GM18867 (cell line): ENCODE data around the gene TRDMT1.

Source experiments
- ATAC-seq: cut with Tn5 transposase; IDR thresholded peaks from one replicate; pipeline ENCODE4 v1.9.1; 2021; ENCODE audit warnings: mild to moderate bottlenecking, moderate library complexity; ENCODE audit not compliant: unreplicated experiment

Gene TRDMT1

DNA sequence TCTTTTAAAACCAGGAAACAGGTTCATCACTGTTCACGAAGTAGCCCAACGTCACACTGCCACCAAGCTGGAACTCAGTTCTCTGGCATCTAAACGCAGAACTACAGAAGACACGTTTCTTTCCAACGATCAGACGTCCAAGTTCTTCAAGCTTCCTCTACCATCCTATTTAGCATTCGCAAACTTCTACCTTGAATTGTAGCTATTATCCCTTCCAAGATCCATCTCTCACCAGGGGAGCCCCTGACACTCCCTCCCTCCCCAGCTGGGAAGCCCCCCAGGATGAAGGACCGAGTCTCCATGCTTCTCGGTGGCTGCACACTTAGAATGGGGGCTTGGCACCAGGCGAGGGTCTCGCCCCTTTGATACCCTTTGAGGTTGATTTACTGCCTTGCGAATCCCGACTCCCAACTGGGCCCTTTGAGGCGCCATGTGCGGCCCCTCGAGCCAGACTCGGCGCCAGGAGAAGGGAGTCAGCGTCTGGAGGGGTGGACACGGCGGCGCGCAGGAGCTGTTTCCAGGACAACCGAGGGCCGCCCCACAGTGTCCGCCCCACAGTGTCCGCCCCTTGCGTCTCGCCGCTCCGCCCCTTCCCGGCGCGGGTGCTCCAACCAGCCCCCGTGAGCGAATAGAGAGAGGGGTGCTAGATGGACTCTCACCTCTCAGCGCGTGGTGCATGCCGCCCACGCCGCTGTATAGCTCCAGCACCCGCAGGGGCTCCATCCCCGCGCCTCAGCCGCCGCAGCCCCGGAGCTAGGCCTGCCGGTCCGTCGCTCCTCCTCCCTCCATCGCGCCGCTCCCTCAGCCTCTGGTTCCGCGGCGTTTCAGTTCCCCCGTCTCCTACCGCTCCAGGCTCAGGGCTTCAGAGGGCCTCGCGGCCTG, at the start of gene TRDMT1:
TRDMT1 (minus strand) TSS at position 761 of the 882 bp plus-strand sequence; CDS start at position 723, 38 bp downstream.
- peak; percentile 97 for ATAC-seq

GRCh38 chr10:17250736-17251135, 49.3 kb upstream of the TRDMT1 start:
- peak; percentile 52 for ATAC-seq

DNA sequence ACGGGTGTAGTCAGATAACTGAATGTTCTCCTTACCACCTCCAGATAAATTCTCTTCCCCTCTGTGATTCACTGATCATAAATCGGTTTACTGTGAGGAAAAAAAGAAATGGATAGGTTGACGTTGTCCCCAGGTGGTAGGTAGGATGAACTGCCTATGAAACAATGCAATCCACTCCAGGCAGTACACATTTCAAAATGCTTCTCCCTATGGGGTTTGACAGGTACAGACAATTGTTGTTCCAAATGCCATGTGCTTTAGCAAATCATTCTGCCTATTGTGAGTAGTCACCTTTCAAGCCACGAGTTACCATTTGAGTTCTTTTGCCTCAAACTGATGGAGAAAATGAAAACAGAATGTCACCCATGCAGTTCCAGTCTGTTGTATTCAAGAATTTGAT, 48.3 kb upstream of the TRDMT1 start:
- ATAC-seq, result no peak

GRCh38 chr10:17248964-17249363, 47.5 kb upstream of the TRDMT1 start:
- ATAC-seq, result no peak

- ATAC-seq, result no peak
Measured at GRCh38 chr10:17247210-17247609, 45.7 kb upstream of the TRDMT1 start.

DNA sequence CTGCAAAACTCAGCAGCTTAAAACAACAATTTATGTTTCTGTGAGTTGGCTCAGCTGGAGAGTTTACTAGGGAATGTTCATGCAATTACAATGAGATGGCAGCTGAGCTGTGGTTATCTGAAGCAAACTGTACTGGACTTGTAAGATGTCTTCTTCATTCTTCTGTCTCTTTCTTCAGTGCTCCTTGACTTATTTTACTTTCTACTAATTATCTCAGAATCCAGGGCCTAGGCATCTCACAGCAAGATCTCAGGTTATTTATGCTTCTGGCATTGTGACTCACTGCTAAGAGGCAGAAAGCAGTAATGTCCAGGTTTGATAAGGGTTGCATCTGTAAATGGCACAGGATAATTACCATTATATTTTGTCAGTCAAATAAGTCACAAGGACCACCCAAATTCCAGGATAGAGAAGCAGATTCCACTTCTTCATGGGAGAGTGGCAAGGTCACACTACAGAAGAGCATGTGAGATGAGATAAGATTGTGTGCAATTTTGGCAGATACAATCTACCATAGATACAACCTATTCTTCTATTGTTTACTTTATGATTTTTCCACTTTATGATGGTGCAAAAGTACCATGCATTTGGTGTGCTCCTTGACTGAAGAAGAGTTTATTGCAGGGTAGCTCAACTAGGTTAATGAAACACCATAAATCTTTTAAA, 43.4 kb upstream of the TRDMT1 start:
- ATAC-seq, result no peak

- ATAC-seq, result no peak
Measured at GRCh38 chr10:17241611-17242333, 40.3 kb upstream of the TRDMT1 start.

DNA sequence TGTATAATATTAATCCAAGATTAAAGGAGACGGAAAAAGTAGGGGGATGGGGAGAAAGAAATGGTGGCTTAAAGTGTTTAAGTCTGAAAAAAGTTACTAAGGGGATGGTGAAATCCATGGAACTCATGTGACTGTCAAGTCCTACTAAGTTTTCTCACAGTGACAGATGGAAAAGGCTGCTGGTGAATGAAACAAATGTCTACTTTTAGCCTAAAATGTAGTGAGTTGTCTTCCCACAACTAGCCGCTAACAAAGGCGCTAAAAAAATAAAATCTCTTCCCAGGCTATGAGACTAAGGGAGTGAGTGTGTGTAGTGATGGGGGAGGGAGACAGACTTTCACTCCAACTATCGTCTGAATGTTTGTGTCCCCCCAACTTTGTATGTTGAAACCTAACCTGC, 39.1 kb upstream of the TRDMT1 start:
- ATAC-seq, result no peak

DNA sequence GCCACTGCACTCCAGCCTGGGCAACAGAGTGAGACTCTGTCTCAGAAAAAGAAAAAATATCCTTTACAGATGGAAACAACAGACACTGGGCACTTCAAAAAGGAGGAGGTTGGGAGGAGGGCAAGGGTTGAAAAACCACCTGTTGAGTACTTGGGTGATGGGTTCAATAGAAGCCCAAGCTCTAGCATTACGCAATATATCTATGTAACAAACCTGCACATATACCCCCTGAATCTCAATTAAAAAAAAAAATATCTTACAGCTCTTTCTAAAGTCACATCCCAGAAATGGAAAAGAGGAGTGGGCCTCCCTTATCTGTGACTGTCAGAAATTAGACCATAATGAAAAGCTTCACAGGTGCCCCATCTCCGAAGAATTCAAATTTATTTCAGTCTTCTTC, 38.6 kb upstream of the TRDMT1 start:
- no peak for ATAC-seq

- ATAC-seq, result no peak
Measured at GRCh38 chr10:17239345-17240085, 38.0 kb upstream of the TRDMT1 start.

DNA sequence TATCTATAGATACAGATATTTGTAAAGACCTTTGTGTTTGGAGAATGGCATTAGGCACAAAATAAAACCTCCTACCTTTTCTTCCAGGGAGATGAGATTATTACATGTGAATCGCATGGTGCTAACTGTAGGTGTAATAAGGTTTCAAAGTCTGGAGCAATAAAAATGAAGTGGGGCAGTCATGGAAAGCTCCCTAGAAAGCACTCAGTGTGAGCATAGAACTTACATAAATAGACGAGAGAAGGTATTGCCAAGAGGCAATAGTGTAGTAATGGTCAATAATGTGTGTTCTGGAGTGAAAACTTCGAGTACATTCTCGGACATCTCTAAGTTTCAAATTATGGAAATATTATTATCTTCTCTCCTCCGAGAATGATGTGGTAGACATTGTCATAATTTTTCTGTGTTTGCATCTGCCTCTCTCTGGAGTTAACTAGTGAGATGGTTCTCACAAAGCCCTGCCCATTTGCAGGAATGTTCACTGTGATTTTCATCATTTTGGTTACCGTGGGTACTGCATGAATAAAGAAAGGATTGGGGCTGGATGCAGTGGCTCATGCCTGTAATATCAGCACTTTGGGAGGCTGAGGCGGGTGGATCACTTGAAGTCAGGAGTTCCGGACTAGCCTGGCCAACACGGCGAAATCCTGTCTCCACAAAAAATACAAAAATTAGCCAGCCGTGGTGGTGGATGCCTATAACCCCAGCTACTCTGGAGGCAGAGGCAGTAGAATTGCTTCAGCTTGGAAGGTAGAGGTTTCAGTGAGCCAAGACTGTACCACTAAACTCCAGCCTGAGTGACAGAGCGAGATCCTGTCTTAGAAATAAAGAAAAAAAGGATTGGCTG, 37.2 kb upstream of the TRDMT1 start:
- ATAC-seq, result no peak

DNA sequence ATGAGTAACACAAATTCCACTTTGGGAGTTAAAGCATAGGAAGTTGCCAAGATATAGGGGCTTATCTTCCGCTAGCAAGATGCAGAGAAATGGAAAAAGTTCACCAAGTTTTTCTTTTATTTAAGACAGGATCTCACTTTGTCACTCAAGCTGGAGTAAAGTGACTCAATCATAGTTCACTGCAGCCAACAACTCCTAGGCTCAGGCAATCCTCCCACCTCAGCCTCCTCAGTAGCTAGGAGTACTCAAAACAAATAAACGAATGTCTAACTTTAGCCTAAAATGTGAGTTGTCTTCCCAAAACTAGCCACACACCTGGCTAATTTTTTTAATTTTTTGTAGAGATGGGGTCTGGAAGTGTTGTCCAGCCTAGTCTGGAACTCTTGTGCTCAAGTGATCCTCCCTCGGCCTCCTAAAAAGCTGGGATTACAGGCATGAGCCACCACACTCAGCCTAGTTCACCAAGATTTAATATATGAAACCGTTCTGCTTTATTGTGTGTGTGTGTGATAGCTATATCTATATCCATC, 36.5 kb upstream of the TRDMT1 start:
- no peak for ATAC-seq

DNA sequence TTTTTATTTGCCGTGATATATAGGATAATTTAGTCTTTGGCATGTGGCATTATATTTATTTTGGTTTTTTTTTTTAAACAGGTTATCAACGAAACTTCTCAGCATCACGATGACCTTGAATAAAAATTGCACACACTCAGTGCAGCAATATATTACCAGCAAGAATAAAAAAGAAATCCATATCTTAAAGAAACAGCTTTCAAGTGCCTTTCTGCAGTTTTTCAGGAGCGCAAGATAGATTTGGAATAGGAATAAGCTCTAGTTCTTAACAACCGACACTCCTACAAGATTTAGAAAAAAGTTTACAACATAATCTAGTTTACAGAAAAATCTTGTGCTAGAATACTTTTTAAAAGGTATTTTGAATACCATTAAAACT, 35.7 kb upstream of the TRDMT1 start:
- no peak for ATAC-seq

GRCh38 chr10:17236468-17237148, 35.1 kb upstream of the TRDMT1 start:
- no peak for ATAC-seq

GRCh38 chr10:17235136-17235535, 33.7 kb upstream of the TRDMT1 start:
- no peak for ATAC-seq

GRCh38 chr10:17234431-17234945, 33.0 kb upstream of the TRDMT1 start:
- no peak for ATAC-seq

GRCh38 chr10:17233286-17233991, 32.0 kb upstream of the TRDMT1 start:
- no peak for ATAC-seq

GRCh38 chr10:17232276-17232960, 30.9 kb upstream of the TRDMT1 start:
- no peak for ATAC-seq
